Non-pigmented ciliary epithelial cell (primary cell): ENCODE results near the gene HVCN1.
"Not testable (repeated sequence)": the region's sequence is repeated elsewhere in the genome, so short reads cannot be mapped to it uniquely, and the experiment has no call there.

Experiments
- DNase-seq: peaks from one replicate; pipeline ENCODE4 v3.0.0-alpha.2; 2010; ENCODE audit warnings: low read depth

Gene HVCN1

GRCh38 chr12:110667671-110668070 lies 21.2 kb downstream of the HVCN1 start:
- DNase-seq = no peak

DNA sequence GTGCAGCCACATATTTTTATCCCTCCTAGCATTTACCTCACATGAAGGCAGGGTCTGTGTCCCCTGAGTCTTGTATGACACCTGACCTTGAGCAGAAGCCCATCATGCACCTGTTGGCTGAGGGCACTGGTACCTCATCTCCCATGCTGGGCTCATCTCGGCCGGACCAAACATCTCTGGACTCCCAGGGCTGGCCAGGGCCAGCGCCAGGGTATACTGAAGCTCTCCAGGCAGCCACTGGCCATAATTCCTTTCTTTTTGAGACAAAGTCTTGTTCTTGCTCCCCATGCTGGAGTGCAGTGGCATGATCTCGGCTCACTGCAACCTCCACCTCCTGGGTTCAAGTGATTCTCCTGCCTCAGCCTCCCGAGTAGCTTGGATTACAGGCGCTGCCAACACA lies 22.0 kb downstream of the HVCN1 start:
- DNase-seq = no peak

GRCh38 chr12:110661337-110661972 lies 27.5 kb downstream of the HVCN1 start:
- DNase-seq = no peak

GRCh38 chr12:110658878-110659277 lies 30.0 kb downstream of the HVCN1 start:
- DNase-seq = no peak

GRCh38 chr12:110658242-110658641 lies 30.7 kb downstream of the HVCN1 start:
- DNase-seq = no peak

- no peak for DNase-seq
Measured at GRCh38 chr12:110657747-110658146, 31.2 kb downstream of the HVCN1 start.

DNA sequence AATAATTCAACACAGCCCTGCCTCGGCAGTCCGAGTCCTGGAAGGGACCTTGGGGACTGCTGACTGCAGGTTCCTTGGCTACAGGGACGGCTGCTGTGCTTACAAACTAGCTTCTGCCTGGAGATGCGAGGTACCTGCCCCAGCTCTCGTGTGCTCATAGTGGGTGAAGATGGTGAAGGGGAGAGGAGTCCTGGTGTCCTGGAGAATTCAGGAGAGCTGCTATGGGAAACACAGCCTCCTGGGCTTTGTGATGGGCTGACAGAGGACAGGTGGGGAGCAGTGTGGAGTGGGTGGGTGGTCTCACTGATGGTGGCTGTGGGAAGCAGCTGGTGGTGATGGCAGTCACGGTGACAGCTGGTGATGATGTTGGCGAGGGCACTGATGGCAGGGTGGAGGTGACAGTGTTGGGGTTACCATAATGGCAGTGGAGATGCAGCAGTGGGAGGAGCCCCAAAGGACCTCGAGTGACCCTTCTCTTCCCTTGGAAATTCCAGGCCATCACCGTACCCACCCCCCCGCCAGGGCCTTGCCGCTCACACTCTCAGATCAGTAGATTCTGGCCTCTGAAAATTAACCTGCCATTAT lies 32.8 kb downstream of the HVCN1 start:
- no peak for DNase-seq

GRCh38 chr12:110654238-110654637 lies 34.7 kb downstream of the HVCN1 start:
- DNase-seq = not testable (repeated sequence)

DNA sequence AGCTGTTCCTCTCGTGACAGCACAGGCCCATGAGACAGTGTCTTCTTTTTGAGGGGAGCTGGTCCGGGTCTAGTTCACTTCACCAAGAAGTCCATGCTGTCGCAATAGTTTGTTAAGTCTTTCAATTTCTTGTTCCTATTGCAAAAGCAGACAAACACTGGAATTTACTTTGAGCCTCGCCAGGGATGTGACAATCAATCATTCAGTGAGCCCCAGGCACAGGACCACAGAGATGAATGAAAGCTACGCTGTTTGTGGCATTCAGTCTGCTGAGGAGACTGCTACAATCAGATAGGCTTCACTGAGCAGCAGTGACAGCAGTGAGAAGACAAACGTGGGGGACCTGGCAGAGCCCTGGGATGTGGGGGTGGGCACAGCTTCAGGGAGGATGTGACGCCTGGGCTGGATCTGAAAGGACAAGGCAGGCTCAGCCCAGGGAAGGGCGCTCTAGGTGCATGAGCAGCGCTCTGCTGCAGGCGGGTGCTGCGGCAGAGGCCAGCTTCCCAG lies 39.5 kb downstream of the HVCN1 start:
- no peak for DNase-seq

GRCh38 chr12:110647631-110648040 lies 41.3 kb downstream of the HVCN1 start:
- no peak for DNase-seq

GRCh38 chr12:110641521-110641920 lies 47.4 kb downstream of the HVCN1 start:
- peak; percentile 45 for DNase-seq

DNA sequence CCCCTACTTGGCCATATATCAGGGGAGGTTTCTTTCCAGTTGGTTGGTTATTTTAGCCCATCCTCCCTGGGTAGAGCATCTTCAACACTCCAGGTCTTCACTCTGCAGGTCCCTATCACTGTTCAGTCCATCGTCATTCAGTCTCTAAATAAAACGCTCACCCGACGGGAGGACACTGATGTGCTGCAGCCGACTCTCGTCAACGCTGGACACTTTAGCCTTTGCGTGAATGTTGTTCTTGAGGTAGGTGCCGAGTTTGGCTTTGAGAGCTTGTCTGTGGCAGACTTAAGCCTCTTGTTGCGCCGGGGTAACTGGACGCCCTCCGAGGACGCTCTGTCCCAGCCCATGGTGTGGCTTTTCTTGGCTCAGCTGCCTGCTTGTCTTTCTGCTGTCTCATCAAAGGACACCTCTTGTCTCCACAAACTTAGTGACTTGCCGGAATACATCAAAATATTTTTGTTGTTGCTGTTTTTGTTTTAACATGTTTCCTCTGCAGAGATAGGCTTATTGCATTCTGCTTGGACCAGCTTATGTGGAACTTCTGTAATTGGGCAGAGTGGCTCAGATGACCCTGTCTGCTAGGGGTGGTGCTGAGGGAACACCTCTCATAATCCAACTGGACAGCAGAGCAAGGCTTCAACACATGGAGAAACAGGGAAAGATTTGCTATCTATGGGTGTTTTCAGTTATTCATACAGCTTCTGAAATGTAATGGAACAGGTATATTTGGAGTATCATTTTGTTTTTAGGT lies 48.5 kb downstream of the HVCN1 start:
- DNase-seq = no peak

- peak; percentile 61 for DNase-seq
Measured at GRCh38 chr12:110639336-110640141, 49.4 kb downstream of the HVCN1 start.

- no peak for DNase-seq
Measured at GRCh38 chr12:110638796-110639195, 50.1 kb downstream of the HVCN1 start.

DNA sequence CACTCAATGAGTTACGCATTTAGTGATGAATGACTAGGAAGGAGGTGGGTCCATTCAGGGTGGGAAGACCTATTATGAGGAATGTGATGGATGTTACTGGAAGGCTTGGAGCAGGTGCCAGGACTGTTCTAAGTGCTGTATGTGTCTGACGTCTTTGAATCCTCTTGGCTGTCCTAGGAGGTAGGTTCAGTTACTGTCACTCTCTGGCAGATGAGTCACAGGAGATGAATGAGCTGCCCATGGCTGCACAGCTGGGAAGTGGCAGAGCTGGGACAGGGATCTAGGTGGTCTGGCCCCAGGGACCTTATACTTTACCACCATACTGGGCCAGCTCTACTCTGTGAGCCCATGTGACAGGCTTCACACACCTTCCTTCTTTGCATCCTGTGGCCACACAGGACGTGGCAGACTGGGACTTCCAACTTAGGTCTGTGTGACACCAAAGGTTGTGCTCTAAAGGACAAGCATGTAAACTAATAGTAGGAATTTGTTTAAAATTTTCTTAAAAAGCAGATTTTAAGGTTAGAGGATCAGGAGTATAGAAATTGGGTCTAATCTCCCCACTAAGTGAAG lies 51.0 kb downstream of the HVCN1 start:
- no peak for DNase-seq

GRCh38 chr12:110636516-110636915 lies 52.4 kb downstream of the HVCN1 start:
- no peak for DNase-seq

DNA sequence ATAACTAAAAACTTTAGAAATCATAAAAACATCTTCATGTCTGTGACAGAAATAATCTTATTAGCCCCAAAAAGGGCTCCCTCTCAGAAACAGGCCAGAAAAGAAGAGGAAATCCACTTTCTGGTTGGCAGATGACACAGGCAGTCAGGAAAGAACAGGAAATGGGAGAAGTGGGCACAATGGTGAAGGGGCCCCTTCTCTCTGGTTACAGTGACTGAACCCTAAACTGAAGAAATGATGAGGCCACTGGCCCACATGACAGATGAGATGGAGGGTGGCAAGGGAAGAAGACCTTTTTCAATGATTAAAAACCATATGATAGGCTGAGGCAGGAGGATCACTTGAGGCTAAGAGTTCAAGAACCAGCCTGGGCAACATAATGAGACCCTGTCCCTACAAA lies 53.9 kb downstream of the HVCN1 start:
- no peak for DNase-seq

GRCh38 chr12:110627500-110628195 lies 61.3 kb downstream of the HVCN1 start:
- DNase-seq = no peak

DNA sequence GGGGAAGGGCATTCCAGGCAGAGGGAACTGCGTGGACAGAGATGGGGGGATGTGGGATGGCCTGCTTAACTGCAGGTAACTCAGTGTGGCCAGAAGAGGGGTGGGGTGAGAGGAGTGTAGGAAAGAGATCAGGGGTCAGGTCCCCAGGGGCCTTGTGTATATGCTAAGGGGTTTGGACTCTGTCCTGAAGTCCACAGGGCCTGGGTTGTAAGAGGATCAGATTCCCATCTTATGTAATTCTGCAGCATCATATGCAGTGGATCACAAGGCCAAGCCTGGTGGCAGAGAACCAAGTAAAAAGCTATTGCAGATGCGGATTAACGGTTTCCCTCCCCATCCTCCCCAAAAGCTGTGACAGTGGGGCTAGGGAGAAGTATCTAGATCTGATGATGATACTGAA lies 66.3 kb downstream of the HVCN1 start:
- no peak for DNase-seq

DNA sequence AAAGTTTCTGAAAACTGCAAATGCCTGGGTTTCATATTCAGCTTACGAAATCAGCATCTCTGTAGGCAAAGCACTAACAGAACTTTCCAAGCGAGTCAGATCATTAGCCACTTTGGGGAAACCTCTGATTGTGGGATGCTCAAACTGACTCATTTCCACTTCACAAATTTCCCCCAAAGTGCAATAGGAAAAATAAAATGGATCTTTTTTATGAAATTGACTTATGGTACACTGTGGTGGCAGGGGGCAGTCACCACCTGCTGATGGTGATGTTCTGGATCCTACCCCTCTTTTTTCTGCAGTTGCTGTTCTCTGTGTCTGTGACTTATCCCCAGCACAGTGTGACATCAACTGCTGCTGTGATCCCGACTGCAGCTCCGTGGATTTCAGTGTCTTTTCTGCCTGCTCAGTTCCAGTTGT lies 69.4 kb downstream of the HVCN1 start:
- DNase-seq = no peak

- no peak for DNase-seq
Measured at GRCh38 chr12:110616471-110617115, 72.3 kb downstream of the HVCN1 start.
